Naive thymus-derived CD8-positive, alpha-beta T cell (primary cell): Measurements from ENCODE around the gene MVD. TPM values are rescaled to one million over a fixed set of nuclear protein-coding genes. Genes with fewer than 3 reads are reported as not detected.
A peak's percentile ranks its signal among the peaks of the same experiment; 100 is the strongest.

Experiments used
- ATAC-seq, 2 donors: fragments of 150-1000 bp; cut with Tn5 transposase in 1 of 2; sonication (Bioruptor Pico), chemical (Tn5 transposase) in 1 of 2; 1 replicate in 1 of 2; 2 replicates in 1 of 2; pipeline ENCODE4 v1.10.0; 2021; ENCODE audit warnings: mild to moderate bottlenecking in 2 of 2, moderate library complexity in 2 of 2
- POLR2A ChIA-PET: fragments of 350-600 bp; sonication (Branson Sonifier 250); formaldehyde crosslinking; loops from one replicate; lab custom pipeline; 2021; ENCODE audit warnings: antibody characterized with exemption; lab: Charles Lee
- DNase-seq, 10 donors: peaks; one replicate each; pipeline versions ENCODE4 v3.0.0 to v3.0.0-alpha.2; 2020 to 2022
- H3K27ac Mint-ChIP-seq, 10 donors: one replicate each; pipeline ENCODE4 v1.8.0; 2020 to 2022; ENCODE audit warnings: mild to moderate bottlenecking in 10 of 10, mixed read lengths in 10 of 10, moderate library complexity in 4 of 10, inconsistent platforms in 1 of 10
- H3K27me3 Mint-ChIP-seq, 5 donors: one replicate each; pipeline ENCODE4 v1.8.0; 2021 to 2022; ENCODE audit warnings: mixed read lengths in 5 of 5
- H3K36me3 Mint-ChIP-seq, 3 donors: one replicate each; pipeline ENCODE4 v1.8.0; 2020 to 2022; ENCODE audit warnings: mixed read lengths in 3 of 3, mild to moderate bottlenecking in 2 of 3, inconsistent platforms in 1 of 3
- H3K4me1 Mint-ChIP-seq, 4 donors: one replicate each; pipeline ENCODE4 v1.8.0; 2021 to 2022; ENCODE audit warnings: mixed read lengths in 4 of 4
- H3K4me3 Mint-ChIP-seq, 10 donors: one replicate each; pipeline ENCODE4 v1.8.0; 2020 to 2022; ENCODE audit warnings: mild to moderate bottlenecking in 10 of 10, mixed read lengths in 10 of 10, moderate library complexity in 6 of 10, inconsistent platforms in 1 of 10
- H3K9me3 Mint-ChIP-seq, 9 donors: one replicate each; pipeline ENCODE4 v1.8.0; 2020 to 2022; ENCODE audit warnings: mixed read lengths in 9 of 9, mild to moderate bottlenecking in 3 of 9, inconsistent platforms in 1 of 9, moderate library complexity in 1 of 9
- polyA plus RNA-seq, 3 donors: library from polyadenylated mRNA; unstranded; fragments of 300-500 nt; fragmentation: Illumina TruSeq; gene quantifications; one replicate each; pipeline ENCODE4 v1.2.3, GENCODE V29; 2021
- total RNA-seq, 8 experiments: library from RNA in 2 of 8; stranded (reverse) in 2 of 8; gene quantifications; one replicate each; pipeline ENCODE4 v1.2.3 and lab custom pipeline; 2021 to 2026

The MVD gene
- total and polyA plus RNA-seq, 5 experiments from 2014 or later: 14.4 to 42.7 (median 20.4) TPM

DNA sequence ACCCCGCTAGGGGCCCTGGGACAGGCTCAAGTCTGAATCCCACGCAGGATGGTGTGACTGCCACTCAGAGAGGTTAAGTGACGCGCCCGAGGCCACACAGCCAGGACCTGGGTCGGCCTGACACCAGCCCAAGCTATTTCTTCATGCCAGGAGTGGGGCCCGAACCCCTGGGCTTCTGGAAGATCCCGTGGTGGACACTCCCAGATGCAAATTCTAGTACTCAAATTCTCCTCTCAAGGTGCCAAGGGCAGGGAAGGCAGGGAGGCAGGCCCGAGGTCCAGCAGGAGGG lies 19.3 kb downstream of the MVD start:
- no peak overlapping the region for H3K4me3 Mint-ChIP-seq

DNA sequence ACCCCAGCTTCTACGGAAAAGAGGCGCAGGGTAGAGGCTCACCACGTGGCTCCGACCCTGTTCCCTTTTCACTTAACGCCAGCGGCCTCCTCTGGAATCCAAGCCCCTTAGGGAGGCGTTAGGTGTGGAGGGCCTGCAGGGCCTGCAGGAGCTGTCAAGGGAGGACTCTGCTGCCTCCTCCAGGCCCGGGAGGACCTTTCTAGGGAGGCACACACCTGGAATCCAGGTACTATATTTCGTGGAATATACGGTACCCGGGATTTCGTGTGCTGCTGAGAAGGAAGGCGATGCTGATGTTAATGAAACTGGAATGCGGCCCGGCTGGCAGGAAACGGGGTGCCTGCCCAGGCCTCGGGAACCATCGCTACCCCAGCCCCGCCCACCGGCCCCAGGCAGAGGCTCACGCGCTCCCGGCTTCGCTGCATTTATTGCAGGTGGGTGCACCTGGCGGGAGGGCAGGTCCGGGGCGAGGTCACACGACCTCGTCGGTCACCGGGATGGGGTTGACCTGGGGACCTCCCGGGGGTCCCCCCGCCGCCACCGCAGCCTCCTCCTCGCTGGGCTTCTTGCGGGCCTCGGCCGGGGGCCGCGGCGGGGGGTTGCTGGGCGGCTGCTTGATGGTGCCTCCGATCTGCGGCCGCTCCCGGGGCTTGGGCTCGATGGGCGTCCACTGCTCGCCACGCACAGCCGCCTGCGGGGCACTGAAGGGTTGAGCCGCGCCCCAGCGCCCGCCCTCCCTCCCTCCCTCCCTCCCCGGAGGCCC lies 19.8 kb downstream of the MVD start:
- POLR2A ChIA-PET: interaction anchor here (0.9 to 1.2 kb wide), 2 partner anchors 10 to 12 kb away, joined by 3 read pairs; no protein-coding TSS in a partner anchor
- Mint-ChIP-seq H3K27me3 (peaks cover 0 to 1% (median 0%) of the 10 kb centered on the region in 5 donors), H3K4me3 (no peak overlapping the region), H3K4me1 (peaks cover 11 to 54% (median 41%) of the 10 kb centered on the region in 4 donors), H3K36me3 (peaks cover 0 to 22% (median 0%) of the 10 kb centered on the region in 3 donors), H3K27ac (peak overlapping the region in 1 of 10 donors; percentile 55), H3K9me3 (no peaks in the 10 kb centered on the region)
- no peak for DNase-seq
- ATAC-seq: no peak

More for the DNA sequence above, 19.3 kb downstream of the MVD start:
- no peak for ATAC-seq
- POLR2A ChIA-PET: no interaction called here
- DNase-seq: no peak
- Mint-ChIP-seq H3K27ac (no peak overlapping the region), H3K27me3 (peaks cover 0 to 1% (median 0%) of the 10 kb centered on the region in 5 donors), H3K4me1 (peaks cover 9 to 49% (median 37%) of the 10 kb centered on the region in 4 donors), H3K36me3 (peaks cover 0 to 22% (median 0%) of the 10 kb centered on the region in 3 donors), H3K9me3 (no peaks in the 10 kb centered on the region)

DNA sequence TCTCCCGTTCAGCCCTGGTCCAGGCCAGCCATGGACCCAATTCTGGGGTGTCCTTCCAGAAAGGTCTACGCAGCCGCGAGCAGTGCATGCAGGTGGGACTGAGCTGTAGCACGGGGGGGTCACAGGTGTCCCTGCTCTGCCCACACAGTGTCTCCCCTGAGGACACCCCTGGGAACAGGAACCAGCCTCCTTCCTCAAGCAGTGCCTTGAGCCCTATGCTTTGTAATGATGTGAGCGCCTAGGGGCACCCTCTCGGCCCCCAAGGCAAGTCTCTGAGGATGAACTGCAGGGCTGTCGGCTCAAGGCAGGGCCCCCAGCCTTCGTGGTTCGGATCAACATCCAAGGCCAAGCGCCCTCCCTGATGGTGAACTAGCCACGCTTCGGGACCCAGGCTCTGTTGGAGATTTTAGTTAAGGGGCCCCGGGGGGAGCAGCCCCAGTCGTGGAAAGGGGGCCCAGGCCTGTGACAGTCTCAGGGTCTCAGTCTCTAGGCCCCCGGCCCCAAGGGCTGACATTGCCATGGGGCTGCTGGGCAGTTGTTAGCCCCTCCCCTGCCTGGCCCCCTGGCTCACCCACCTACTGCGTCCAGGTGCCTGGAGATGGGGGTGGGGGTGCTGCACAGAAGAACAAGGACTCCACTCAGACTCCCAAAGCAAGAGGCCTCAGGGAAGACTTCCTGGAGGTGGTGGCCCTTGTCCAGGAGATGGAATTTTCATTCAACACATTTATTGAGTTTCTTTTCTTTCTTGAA lies 22.2 kb downstream of the MVD start:
- Mint-ChIP-seq H3K36me3 (peaks cover 0 to 22% (median 0%) of the 10 kb centered on the region in 3 donors), H3K4me3 (peak overlapping the region in 4 of 10 donors; percentile 24 to 64 (median 46)), H3K4me1 (peaks cover 19 to 63% (median 58%) of the 10 kb centered on the region in 4 donors), H3K27me3 (peaks cover 0 to 10% (median 3%) of the 10 kb centered on the region in 5 donors), H3K27ac (peak overlapping the region in 6 of 10 donors; percentile 34 to 63 (median 54)), H3K9me3 (peaks cover 0 to 2% (median 0%) of the 10 kb centered on the region in 9 donors)
- POLR2A ChIA-PET: interaction anchor here (1.0 to 5.7 kb wide), 4 partner anchors 8 to 217 kb away, joined by 3 to 48 read pairs (median 4); no protein-coding TSS in a partner anchor
- no peak for DNase-seq
- ATAC-seq: no peak

DNA sequence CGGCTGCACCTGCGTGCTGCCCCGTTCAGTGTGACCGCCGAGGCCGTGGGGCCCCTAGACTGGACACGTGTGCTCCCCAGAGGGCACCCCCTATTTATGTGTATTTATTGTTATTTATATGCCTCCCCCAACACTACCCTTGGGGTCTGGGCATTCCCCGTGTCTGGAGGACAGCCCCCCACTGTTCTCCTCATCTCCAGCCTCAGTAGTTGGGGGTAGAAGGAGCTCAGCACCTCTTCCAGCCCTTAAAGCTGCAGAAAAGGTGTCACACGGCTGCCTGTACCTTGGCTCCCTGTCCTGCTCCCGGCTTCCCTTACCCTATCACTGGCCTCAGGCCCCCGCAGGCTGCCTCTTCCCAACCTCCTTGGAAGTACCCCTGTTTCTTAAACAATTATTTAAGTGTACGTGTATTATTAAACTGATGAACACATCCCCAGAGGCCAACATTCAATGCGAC lies 22.8 kb downstream of the MVD start:
- POLR2A ChIA-PET: interaction anchor here (1.0 to 5.7 kb wide), 4 partner anchors 8 to 218 kb away, joined by 3 to 48 read pairs (median 5); no protein-coding TSS in a partner anchor
- peak overlapping the region in 6 of 10 donors; percentile 36 to 64 (median 47) for H3K4me3 Mint-ChIP-seq
- peaks cover 0 to 10% (median 3%) of the 10 kb centered on the region in 5 donors for H3K27me3 Mint-ChIP-seq
- peaks cover 0 to 18% (median 0%) of the 10 kb centered on the region in 3 donors for H3K36me3 Mint-ChIP-seq
- peaks cover 19 to 65% (median 59%) of the 10 kb centered on the region in 4 donors for H3K4me1 Mint-ChIP-seq
- DNase-seq (no peak), ATAC-seq (no peak)
- peak overlapping the region in 7 of 10 donors; percentile 40 to 57 (median 52) for H3K27ac Mint-ChIP-seq
- peaks cover 0 to 2% (median 0%) of the 10 kb centered on the region in 9 donors for H3K9me3 Mint-ChIP-seq

DNA sequence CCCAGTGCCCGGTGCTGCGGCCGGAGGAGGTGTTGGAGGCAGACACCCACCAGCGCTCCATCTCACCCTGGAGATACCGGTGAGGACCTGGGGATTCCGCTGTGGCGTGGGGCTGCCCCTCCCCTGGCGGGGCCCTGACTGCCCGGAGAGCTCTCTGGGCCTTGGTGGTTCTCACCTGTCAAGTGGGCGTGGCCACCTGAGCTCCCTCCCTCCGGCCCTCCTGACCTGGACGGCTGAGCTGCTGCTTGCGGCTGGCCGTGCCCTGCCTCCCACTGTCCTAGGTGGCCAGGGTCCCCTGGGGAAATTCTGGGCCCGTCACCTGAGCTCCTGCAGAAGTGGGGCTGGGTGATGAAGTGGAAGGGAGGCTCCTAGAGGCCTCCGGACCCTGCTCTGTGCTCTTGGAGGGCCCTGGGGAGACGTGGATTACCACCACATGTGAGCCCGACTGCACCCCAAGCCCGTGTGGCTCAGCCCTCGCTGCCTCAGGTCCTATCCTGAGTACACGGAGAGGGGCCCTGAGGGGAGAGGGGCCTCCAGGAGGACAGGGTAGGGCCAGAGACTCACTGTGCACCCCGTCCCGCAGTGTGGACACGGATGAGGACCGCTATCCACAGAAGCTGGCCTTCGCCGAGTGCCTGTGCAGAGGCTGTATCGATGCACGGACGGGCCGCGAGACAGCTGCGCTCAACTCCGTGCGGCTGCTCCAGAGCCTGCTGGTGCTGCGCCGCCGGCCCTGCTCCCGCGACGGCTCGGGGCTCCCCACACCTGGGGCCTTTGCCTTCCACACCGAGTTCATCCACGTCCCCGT lies 23.5 kb downstream of the MVD start:
- peaks cover 0 to 13% (median 0%) of the 10 kb centered on the region in 3 donors for H3K36me3 Mint-ChIP-seq
- POLR2A ChIA-PET: interaction anchor here (1.0 to 5.7 kb wide), 4 partner anchors 9 to 218 kb away, joined by 3 to 48 read pairs (median 5); no protein-coding TSS in a partner anchor
- H3K27me3 Mint-ChIP-seq: peaks cover 0 to 10% (median 3%) of the 10 kb centered on the region in 5 donors
- H3K4me1 Mint-ChIP-seq: peaks cover 19 to 60% (median 56%) of the 10 kb centered on the region in 4 donors
- H3K9me3 Mint-ChIP-seq: peaks cover 0 to 2% (median 0%) of the 10 kb centered on the region in 9 donors
- peak overlapping the region in 2 of 10 donors; percentile 52 for H3K27ac Mint-ChIP-seq
- DNase-seq (no peak), ATAC-seq (peak in 1 of 2 donors; percentile 30)
- peak overlapping the region in 4 of 10 donors; percentile 26 to 64 (median 46) for H3K4me3 Mint-ChIP-seq

DNA sequence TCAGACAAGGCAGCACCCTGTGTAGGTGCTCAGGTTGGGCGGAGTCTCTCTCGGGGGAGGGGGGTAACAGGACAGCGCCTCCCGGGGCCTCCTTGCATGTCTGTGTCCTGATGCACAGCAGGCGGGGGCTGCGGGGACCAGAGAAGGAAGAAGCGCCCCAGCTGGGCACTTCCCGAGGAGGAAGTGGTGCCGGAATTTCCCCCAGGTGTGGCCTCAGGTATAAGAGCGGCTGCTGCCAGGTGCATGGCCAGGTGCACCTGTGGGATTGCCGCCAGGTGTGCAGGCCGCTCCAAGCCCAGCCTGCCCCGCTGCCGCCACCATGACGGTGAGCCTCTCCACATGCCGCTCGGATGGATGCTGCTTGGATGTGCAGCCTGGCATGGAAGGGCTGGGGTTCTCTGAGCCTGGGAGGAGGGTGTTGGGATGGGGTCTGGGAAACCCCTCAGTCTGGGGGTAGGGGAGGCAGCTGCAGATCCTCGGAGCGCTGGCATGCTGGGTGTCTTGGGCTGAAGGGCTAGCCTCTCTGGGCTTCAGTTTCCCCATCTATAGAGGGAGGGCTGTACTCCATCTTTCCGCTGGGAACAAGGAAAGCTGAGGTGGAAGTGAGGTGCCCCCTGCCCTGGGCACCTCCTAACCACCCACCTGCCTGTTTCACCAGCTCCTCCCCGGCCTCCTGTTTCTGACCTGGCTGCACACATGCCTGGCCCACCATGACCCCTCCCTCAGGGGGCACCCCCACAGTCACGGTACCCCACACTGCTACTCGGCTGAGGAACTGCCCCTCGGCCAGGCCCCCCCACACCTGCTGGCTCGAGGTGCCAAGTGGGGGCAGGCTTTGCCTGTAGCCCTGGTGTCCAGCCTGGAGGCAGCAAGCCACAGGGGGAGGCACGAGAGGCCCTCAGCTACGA lies 24.3 kb downstream of the MVD start, which contains the start of gene IL17C:
TSS of gene IL17C (plus strand) at position 250 of the 908 bp plus-strand sequence. CDS start at position 320, 70 bp downstream.
- peak within 1 kb of the TSS in 9 of 10 donors; percentile 12 to 77 (median 61) for H3K4me3 Mint-ChIP-seq
- H3K27ac Mint-ChIP-seq: peak within 1 kb of the TSS in 8 of 10 donors; percentile 30 to 92 (median 70)
- peak in 1 of 10 donors; percentile 22 for DNase-seq
- peaks cover 0 to 8% (median 0%) of the 10 kb centered on the region in 3 donors for H3K36me3 Mint-ChIP-seq
- peaks cover 0 to 10% (median 3%) of the 10 kb centered on the region in 5 donors for H3K27me3 Mint-ChIP-seq
- POLR2A ChIA-PET: interaction anchor here (0.6 to 5.7 kb wide), 3 partner anchors 10 to 132 kb away, joined by 3 to 48 read pairs (median 6); no protein-coding TSS in a partner anchor
- peaks cover 0 to 2% (median 0%) of the 10 kb centered on the region in 9 donors for H3K9me3 Mint-ChIP-seq
- peaks cover 17 to 60% (median 55%) of the 10 kb centered on the region in 4 donors for H3K4me1 Mint-ChIP-seq
- peak in 1 of 2 donors; percentile 12 for ATAC-seq

DNA sequence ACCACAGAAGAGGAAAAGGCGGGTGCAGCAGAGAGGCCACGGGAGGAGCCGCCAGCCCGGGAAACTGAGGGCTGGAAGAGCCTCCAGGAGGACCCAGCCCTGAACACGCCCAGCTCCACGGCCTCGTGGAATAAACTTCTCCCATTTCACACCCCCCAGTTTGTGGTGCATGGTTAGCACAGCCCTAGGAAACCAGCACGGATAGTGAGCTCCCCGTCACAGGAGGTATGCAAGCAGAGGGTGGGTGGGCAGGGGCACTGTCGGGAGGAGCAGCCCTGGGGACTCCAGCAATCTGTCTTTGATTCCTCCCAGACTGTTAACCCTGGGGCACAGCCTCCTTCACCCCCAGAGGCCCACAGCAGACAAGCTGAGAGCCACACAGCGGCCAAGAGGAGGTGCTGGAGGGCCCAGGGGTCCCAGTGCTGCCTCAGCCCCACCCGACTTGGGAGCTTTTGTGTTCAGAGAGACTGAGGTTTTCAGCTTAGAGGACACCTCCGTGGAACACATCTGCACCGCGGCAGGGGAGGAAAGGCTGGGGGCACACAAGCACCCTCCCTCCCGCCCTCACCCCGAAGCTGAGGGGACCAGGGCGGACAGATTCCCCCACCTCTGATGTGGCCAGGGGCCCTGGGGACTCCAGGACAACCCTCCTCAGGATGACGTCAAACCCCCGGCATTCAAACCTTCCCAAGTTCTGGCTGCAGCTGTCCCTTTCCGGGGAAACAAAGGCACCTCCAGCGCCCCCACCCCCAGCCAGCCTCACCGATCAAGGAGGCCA lies 26.2 kb downstream of the MVD start:
- Mint-ChIP-seq H3K4me3 (peak overlapping the region in 8 of 10 donors; percentile 23 to 81 (median 56)), H3K27ac (peak overlapping the region in 7 of 10 donors; percentile 37 to 92 (median 68)), H3K36me3 (peaks cover 0 to 8% (median 0%) of the 10 kb centered on the region in 3 donors), H3K27me3 (peaks cover 0 to 10% (median 3%) of the 10 kb centered on the region in 5 donors), H3K4me1 (peaks cover 15 to 59% (median 50%) of the 10 kb centered on the region in 4 donors), H3K9me3 (peaks cover 0 to 2% (median 0%) of the 10 kb centered on the region in 9 donors)
- POLR2A ChIA-PET: interaction anchor here (0.6 to 5.7 kb wide), 13 partner anchors 12 to 1017 kb away, joined by 3 to 48 read pairs (median 4); partner anchors contain the start of genes MVD, TRAPPC2L and ZC3H18
- DNase-seq: peak in 1 of 10 donors; percentile 65
- no peak for ATAC-seq

DNA sequence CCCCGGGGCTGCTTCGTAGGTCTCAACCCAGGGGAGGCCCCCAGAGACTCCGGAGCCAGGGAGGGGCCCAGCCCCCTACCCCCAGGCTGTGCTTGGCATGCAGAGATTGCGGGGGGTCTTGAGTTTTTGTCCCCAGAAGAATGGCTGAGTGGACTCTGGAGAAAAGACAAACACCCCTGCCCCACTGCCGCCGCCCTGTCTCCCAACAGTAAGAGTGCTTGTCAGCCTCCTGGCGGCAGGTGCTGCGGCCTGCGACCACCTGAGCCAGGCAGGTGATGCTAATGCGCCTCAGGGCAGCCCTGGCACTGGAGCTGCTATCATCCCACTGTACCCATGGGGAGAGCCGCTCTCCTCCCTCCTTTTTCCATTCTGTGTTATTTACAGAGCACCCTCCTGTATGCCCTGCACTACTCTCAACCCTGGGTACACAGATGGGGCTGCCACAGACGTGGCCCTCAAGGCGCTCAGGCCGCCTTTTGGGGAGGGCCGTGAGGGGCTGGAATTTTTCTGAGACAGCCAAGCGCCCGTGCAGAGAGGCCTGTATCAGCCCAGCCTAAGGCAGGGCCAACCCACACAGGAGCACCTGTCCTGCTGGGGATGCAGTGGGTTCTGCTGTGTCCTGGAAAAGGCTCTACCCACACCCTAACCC lies 27.1 kb downstream of the MVD start:
- POLR2A ChIA-PET: interaction anchor here (2.0 to 5.7 kb wide), 2 partner anchors 13 to 66 kb away, joined by 6 to 48 read pairs; no protein-coding TSS in a partner anchor
- H3K36me3 Mint-ChIP-seq: peaks cover 0 to 17% (median 0%) of the 10 kb centered on the region in 3 donors
- H3K4me3 Mint-ChIP-seq: peak overlapping the region; percentile 14 to 81 (median 48)
- H3K27ac Mint-ChIP-seq: peak overlapping the region in 4 of 10 donors; percentile 49 to 90 (median 66)
- DNase-seq (no peak), ATAC-seq (no peak)
- H3K4me1 Mint-ChIP-seq: peaks cover 15 to 54% (median 48%) of the 10 kb centered on the region in 4 donors
- peaks cover 0 to 10% (median 3%) of the 10 kb centered on the region in 5 donors for H3K27me3 Mint-ChIP-seq
- peaks cover 0 to 2% (median 0%) of the 10 kb centered on the region in 9 donors for H3K9me3 Mint-ChIP-seq

DNA sequence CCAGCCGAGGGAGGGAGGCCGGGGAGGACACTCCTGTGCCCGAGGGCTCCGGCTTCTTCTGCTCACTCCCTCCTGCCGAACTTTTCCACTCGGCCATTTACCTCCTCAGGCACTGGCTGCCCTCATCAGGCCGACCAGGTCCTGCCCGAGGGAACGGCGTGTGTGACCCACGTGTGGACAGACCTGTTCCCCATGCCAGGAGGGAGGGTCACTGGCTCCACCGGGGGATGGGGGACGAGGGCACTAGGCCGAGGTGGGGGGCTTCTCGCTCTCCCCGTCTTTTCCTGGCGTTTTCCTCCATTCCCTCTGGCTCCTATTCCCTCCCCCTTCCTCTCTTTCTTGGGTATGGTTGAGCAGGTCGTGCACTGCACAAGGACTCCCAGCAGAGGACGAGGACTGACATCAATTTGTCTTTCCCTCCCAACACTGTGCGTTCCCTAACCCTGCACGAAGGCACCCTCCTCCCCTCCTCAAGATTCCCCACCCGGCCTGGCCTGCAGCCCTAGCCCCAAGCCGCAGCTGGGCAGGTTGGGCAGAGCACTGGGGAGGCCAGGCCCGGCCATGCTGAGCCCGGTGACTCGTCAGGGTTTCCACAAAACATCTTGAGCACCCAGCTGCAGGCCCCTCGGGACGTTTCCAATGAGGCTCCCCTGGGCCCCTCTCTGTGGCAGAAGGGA lies 27.8 kb downstream of the MVD start:
- Mint-ChIP-seq H3K36me3 (peaks cover 0 to 17% (median 0%) of the 10 kb centered on the region in 3 donors), H3K27ac (peak overlapping the region in 6 of 10 donors; percentile 12 to 89 (median 68)), H3K4me3 (peak overlapping the region; percentile 48 to 83 (median 78)), H3K4me1 (peaks cover 13 to 49% (median 42%) of the 10 kb centered on the region in 4 donors), H3K9me3 (peaks cover 0 to 2% (median 0%) of the 10 kb centered on the region in 9 donors), H3K27me3 (peaks cover 0 to 10% (median 2%) of the 10 kb centered on the region in 5 donors)
- no peak for DNase-seq
- no peak for ATAC-seq
- POLR2A ChIA-PET: interaction anchor here (2.0 kb wide), 1 partner anchor 67 kb away, joined by 6 read pairs; no protein-coding TSS in a partner anchor
